WTC11 (cell line): ENCODE data around the gene PIK3CG. TPM values are rescaled to one million over a fixed set of nuclear protein-coding genes. Genes with fewer than 3 reads are reported as not detected.

Experiments used
- ATAC-seq: fragments of 200-7000 bp; cut with Tn5 transposase; 2 replicates; pipeline ENCODE4 v1.10.0; 2021; ENCODE audit warnings: mild to moderate bottlenecking, moderate library complexity
- CTCF ChIA-PET: fragments of 300-600 bp; sonication (Branson Sonifier 250); formaldehyde crosslinking; loops from one replicate; lab custom pipeline; 2021; ENCODE audit warnings: antibody characterized with exemption; lab: Charles Lee
- POLR2A ChIA-PET: fragments of 350-600 bp; sonication (Branson Sonifier 250); formaldehyde crosslinking; loops from one replicate; lab custom pipeline; 2021; ENCODE audit warnings: antibody characterized with exemption; lab: Charles Lee
- DNase-seq: peaks from one replicate; pipeline ENCODE4 v3.0.0; 2021; ENCODE audit warnings: low spot score
- H3K27ac Mint-ChIP-seq: 2 replicates; pipeline ENCODE4 v1.8.0; 2021; ENCODE audit warnings: mixed read lengths
- H3K27me3 Mint-ChIP-seq: 2 replicates; pipeline ENCODE4 v1.8.0; 2021; ENCODE audit warnings: low read depth, mild to moderate bottlenecking, moderate library complexity, mixed read lengths
- H3K36me3 Mint-ChIP-seq: 2 replicates; pipeline ENCODE4 v1.8.0; 2021; ENCODE audit warnings: mixed read lengths
- H3K4me1 Mint-ChIP-seq: 2 replicates; pipeline ENCODE4 v1.8.0; 2022; ENCODE audit warnings: mixed read lengths
- H3K4me3 Mint-ChIP-seq: 2 replicates; pipeline ENCODE4 v1.8.0; 2021; ENCODE audit warnings: mild to moderate bottlenecking, moderate library complexity, mixed read lengths
- H3K9me3 Mint-ChIP-seq: 2 replicates; pipeline ENCODE4 v1.8.0; 2021; ENCODE audit warnings: mixed read lengths
- CBFB ChIP-seq: sonication (generic); formaldehyde crosslinking; IDR thresholded peaks from 2 replicates; pipeline ENCODE4 v1.8.1; 2022; ENCODE audit warnings: mild to moderate bottlenecking, low read depth, missing genetic modification reagents
- CREB1 ChIP-seq: sonication (generic); formaldehyde crosslinking; IDR thresholded peaks from 2 replicates; pipeline ENCODE4 v1.8.0; 2023; ENCODE audit warnings: mild to moderate bottlenecking, missing genetic modification reagents
- CTCF ChIP-seq: fragments of 200-600 bp; IDR thresholded peaks from 2 replicates; pipeline ENCODE4 v1.8.0; 2022; ENCODE audit warnings: antibody characterized with exemption
- ESRRA ChIP-seq: sonication (generic); formaldehyde crosslinking; IDR thresholded peaks from 2 replicates; pipeline ENCODE4 v1.8.1; 2022; ENCODE audit warnings: mild to moderate bottlenecking, missing genetic modification reagents, borderline replicate concordance
- FOXP1 ChIP-seq: sonication (generic); formaldehyde crosslinking; IDR thresholded peaks from 2 replicates; pipeline ENCODE4 v1.8.0; 2022; ENCODE audit warnings: missing genetic modification reagents, mild to moderate bottlenecking, moderate library complexity, borderline replicate concordance
- GABPB1 ChIP-seq: sonication (generic); formaldehyde crosslinking; IDR thresholded peaks from 2 replicates; pipeline ENCODE4 v1.8.1; 2023; ENCODE audit warnings: mild to moderate bottlenecking, missing genetic modification reagents
- GTF2I ChIP-seq: fragments of 250-450 bp; sonication (Bioruptor Pico); conservative IDR thresholded peaks from 2 replicates; pipeline ENCODE4 v1.4.0; 2021; ENCODE audit warnings: mild to moderate bottlenecking
- HMGA2 ChIP-seq: fragments of 250-450 bp; sonication (Bioruptor Pico); IDR thresholded peaks from 2 replicates; pipeline ENCODE4 v1.4.0; 2021; ENCODE audit warnings: mild to moderate bottlenecking, moderate library complexity
- JAZF1 ChIP-seq: fragments of 250-450 bp; sonication (Bioruptor Pico); IDR thresholded peaks from 2 replicates; pipeline ENCODE4 v1.9.0; 2021; ENCODE audit warnings: moderate library complexity, mild to moderate bottlenecking, inconsistent platforms
- MXD4 ChIP-seq: fragments of 250-450 bp; sonication (Bioruptor Pico); IDR thresholded peaks from 2 replicates; pipeline ENCODE4 v1.8.0; 2021; ENCODE audit warnings: mild to moderate bottlenecking, moderate library complexity, borderline replicate concordance
- NFATC4 ChIP-seq: fragments of 250-450 bp; sonication (Bioruptor Pico); IDR thresholded peaks from 2 replicates; pipeline ENCODE4 v1.9.0; 2021; ENCODE audit warnings: mild to moderate bottlenecking
- NR3C1 ChIP-seq: sonication (generic); formaldehyde crosslinking; conservative IDR thresholded peaks from 2 replicates; pipeline ENCODE4 v1.8.1; 2023; ENCODE audit warnings: low read depth, mild to moderate bottlenecking, missing genetic modification reagents
- SMAD3 ChIP-seq: sonication (generic); formaldehyde crosslinking; IDR thresholded peaks from 2 replicates; pipeline ENCODE4 v1.8.0; 2022; ENCODE audit warnings: missing genetic modification reagents, mild to moderate bottlenecking, borderline replicate concordance
- SP1 ChIP-seq: sonication (generic); formaldehyde crosslinking; conservative IDR thresholded peaks from 2 replicates; pipeline ENCODE4 v1.8.1; 2022; ENCODE audit warnings: missing genetic modification reagents
- TEAD1 ChIP-seq: sonication (generic); formaldehyde crosslinking; IDR thresholded peaks from 2 replicates; pipeline ENCODE4 v1.8.0; 2022; ENCODE audit warnings: mild to moderate bottlenecking, missing genetic modification reagents
- TP53 ChIP-seq: sonication (generic); formaldehyde crosslinking; IDR thresholded peaks from 2 replicates; pipeline ENCODE4 v1.8.1; 2023; ENCODE audit warnings: mild to moderate bottlenecking, missing genetic modification reagents
- ZNF219 ChIP-seq: sonication (generic); formaldehyde crosslinking; IDR thresholded peaks from 2 replicates; pipeline ENCODE4 v1.8.0; 2023; ENCODE audit warnings: missing genetic modification reagents, mild to moderate bottlenecking, borderline replicate concordance
- ZNF317 ChIP-seq: sonication (generic); formaldehyde crosslinking; IDR thresholded peaks from 2 replicates; pipeline ENCODE4 v1.8.1; 2023; ENCODE audit warnings: low read depth, mild to moderate bottlenecking, moderate library complexity, missing genetic modification reagents, borderline replicate concordance
- ZNF396 ChIP-seq: fragments of 250-450 bp; sonication (Bioruptor Pico); IDR thresholded peaks from 2 replicates; pipeline ENCODE4 v1.8.0; 2021; ENCODE audit warnings: mild to moderate bottlenecking, moderate library complexity, borderline replicate concordance
- ZNF423 ChIP-seq: fragments of 250-450 bp; sonication (Bioruptor Pico); IDR thresholded peaks from 2 replicates; pipeline ENCODE4 v2.1.2; 2022; ENCODE audit warnings: mild to moderate bottlenecking, moderate library complexity
- total RNA-seq: library from RNA; stranded (reverse); gene quantifications from 3 replicates; pipeline ENCODE4 v1.2.3, GENCODE V29; 2021
- TF ChIP-seq, protein P1 (sequence below): sonication (generic); formaldehyde crosslinking; IDR thresholded peaks from 2 replicates; pipeline ENCODE4 v1.8.0; 2022; ENCODE audit warnings: missing genetic modification reagents
- TF ChIP-seq, protein P2 (sequence below): sonication (generic); formaldehyde crosslinking; IDR thresholded peaks from 2 replicates; pipeline ENCODE4 v1.8.1; 2022; ENCODE audit warnings: mild to moderate bottlenecking, moderate library complexity, missing genetic modification reagents
- TF ChIP-seq, protein P3 (sequence below): sonication (generic); formaldehyde crosslinking; IDR thresholded peaks from 2 replicates; pipeline ENCODE4 v1.8.1; 2022; ENCODE audit warnings: low read depth, missing genetic modification reagents, borderline replicate concordance
- TF ChIP-seq, protein P4 (sequence below): sonication (generic); formaldehyde crosslinking; IDR thresholded peaks from 2 replicates; pipeline ENCODE4 v1.8.0; 2022; ENCODE audit warnings: mild to moderate bottlenecking, missing genetic modification reagents
- TF ChIP-seq, protein P5 (sequence below): sonication (generic); formaldehyde crosslinking; IDR thresholded peaks from 2 replicates; pipeline ENCODE4 v1.8.1; 2023; ENCODE audit warnings: mild to moderate bottlenecking, moderate library complexity, missing genetic modification reagents

Gene PIK3CG
- total RNA-seq, 1 experiment from 2014 or later = 0.07 TPM

- no peak overlapping the region for H3K27ac Mint-ChIP-seq
- TF ChIP-seq, protein P1, sequence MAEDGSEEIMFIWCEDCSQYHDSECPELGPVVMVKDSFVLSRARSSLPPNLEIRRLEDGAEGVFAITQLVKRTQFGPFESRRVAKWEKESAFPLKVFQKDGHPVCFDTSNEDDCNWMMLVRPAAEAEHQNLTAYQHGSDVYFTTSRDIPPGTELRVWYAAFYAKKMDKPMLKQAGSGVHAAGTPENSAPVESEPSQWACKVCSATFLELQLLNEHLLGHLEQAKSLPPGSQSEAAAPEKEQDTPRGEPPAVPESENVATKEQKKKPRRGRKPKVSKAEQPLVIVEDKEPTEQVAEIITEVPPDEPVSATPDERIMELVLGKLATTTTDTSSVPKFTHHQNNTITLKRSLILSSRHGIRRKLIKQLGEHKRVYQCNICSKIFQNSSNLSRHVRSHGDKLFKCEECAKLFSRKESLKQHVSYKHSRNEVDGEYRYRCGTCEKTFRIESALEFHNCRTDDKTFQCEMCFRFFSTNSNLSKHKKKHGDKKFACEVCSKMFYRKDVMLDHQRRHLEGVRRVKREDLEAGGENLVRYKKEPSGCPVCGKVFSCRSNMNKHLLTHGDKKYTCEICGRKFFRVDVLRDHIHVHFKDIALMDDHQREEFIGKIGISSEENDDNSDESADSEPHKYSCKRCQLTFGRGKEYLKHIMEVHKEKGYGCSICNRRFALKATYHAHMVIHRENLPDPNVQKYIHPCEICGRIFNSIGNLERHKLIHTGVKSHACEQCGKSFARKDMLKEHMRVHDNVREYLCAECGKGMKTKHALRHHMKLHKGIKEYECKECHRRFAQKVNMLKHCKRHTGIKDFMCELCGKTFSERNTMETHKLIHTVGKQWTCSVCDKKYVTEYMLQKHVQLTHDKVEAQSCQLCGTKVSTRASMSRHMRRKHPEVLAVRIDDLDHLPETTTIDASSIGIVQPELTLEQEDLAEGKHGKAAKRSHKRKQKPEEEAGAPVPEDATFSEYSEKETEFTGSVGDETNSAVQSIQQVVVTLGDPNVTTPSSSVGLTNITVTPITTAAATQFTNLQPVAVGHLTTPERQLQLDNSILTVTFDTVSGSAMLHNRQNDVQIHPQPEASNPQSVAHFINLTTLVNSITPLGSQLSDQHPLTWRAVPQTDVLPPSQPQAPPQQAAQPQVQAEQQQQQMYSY (CRISPR knock-in tag) = no peak
- peak; percentile 29; the same call in 1 of the 2 replicates for TF ChIP-seq ZNF423 (CRISPR knock-in tag)
- no peak for TF ChIP-seq CTCF
- no peak for TF ChIP-seq TP53 (CRISPR knock-in tag)
- TF ChIP-seq ESRRA = no peak
- TF ChIP-seq SP1 = no peak
- no peak for TF ChIP-seq FOXP1
- TF ChIP-seq TEAD1 = peak; percentile 55; the same call in 1 of the 2 replicates
- no peak for TF ChIP-seq CBFB
- TF ChIP-seq MXD4 (CRISPR knock-in tag) = no peak
- no peak for TF ChIP-seq HMGA2 (CRISPR knock-in tag)
- no peak for TF ChIP-seq NR3C1
- TF ChIP-seq, protein P2, sequence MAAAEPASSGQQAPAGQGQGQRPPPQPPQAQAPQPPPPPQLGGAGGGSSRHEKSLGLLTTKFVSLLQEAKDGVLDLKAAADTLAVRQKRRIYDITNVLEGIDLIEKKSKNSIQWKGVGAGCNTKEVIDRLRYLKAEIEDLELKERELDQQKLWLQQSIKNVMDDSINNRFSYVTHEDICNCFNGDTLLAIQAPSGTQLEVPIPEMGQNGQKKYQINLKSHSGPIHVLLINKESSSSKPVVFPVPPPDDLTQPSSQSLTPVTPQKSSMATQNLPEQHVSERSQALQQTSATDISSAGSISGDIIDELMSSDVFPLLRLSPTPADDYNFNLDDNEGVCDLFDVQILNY (CRISPR knock-in tag) = no peak
- no peak for TF ChIP-seq ZNF317 (CRISPR knock-in tag)
- TF ChIP-seq NFATC4 (CRISPR knock-in tag) = no peak
- TF ChIP-seq, protein P3, sequence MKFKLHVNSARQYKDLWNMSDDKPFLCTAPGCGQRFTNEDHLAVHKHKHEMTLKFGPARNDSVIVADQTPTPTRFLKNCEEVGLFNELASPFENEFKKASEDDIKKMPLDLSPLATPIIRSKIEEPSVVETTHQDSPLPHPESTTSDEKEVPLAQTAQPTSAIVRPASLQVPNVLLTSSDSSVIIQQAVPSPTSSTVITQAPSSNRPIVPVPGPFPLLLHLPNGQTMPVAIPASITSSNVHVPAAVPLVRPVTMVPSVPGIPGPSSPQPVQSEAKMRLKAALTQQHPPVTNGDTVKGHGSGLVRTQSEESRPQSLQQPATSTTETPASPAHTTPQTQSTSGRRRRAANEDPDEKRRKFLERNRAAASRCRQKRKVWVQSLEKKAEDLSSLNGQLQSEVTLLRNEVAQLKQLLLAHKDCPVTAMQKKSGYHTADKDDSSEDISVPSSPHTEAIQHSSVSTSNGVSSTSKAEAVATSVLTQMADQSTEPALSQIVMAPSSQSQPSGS (CRISPR knock-in tag) = no peak
- TF ChIP-seq ZNF219 = no peak
- TF ChIP-seq JAZF1 (CRISPR knock-in tag) = peak; percentile 80; the same call in 1 of the 2 replicates
- H3K9me3 Mint-ChIP-seq = no peaks in the 10 kb centered on the region
- DNase-seq = no peak
- no peak overlapping the region for H3K4me3 Mint-ChIP-seq
- H3K36me3 Mint-ChIP-seq = no peaks in the 10 kb centered on the region
- CTCF ChIA-PET = no interaction called here
- POLR2A ChIA-PET = no interaction called here
- H3K4me1 Mint-ChIP-seq = peaks cover 48% of the 10 kb centered on the region
- H3K27me3 Mint-ChIP-seq = no peaks in the 10 kb centered on the region; the same call in none of the 2 replicates
- ATAC-seq = peak; percentile 81
Observed at GRCh38 chr7:106841896-106842390, 23.1 kb upstream of the PIK3CG start.

GRCh38 chr7:106844279-106844997 lies 20.6 kb upstream of the PIK3CG start:
- Mint-ChIP-seq H3K27ac (no peak overlapping the region), H3K27me3 (no peaks in the 10 kb centered on the region; the same call in none of the 2 replicates), H3K36me3 (no peaks in the 10 kb centered on the region), H3K4me1 (peaks cover 46% of the 10 kb centered on the region), H3K9me3 (peaks cover 4% of the 10 kb centered on the region), H3K4me3 (no peak overlapping the region)
- ATAC-seq (no peak), DNase-seq (no peak)
- CTCF ChIA-PET = interaction anchor here (0.6 kb wide), 1 partner anchor 732 kb away, joined by 3 read pairs; the partner anchor contains the start of gene SYPL1
- POLR2A ChIA-PET = no interaction called here
- no peak for TF ChIP-seq GTF2I
- no peak for TF ChIP-seq SMAD3 (CRISPR knock-in tag)
- TF ChIP-seq GABPB1 (CRISPR knock-in tag) = no peak
- no peak for TF ChIP-seq ZNF396 (CRISPR knock-in tag)
- no peak for TF ChIP-seq CREB1 (CRISPR knock-in tag)
- TF ChIP-seq, protein P4, sequence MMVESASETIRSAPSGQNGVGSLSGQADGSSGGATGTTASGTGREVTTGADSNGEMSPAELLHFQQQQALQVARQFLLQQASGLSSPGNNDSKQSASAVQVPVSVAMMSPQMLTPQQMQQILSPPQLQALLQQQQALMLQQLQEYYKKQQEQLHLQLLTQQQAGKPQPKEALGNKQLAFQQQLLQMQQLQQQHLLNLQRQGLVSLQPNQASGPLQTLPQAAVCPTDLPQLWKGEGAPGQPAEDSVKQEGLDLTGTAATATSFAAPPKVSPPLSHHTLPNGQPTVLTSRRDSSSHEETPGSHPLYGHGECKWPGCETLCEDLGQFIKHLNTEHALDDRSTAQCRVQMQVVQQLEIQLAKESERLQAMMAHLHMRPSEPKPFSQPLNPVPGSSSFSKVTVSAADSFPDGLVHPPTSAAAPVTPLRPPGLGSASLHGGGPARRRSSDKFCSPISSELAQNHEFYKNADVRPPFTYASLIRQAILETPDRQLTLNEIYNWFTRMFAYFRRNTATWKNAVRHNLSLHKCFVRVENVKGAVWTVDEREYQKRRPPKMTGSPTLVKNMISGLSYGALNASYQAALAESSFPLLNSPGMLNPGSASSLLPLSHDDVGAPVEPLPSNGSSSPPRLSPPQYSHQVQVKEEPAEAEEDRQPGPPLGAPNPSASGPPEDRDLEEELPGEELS = no peak
- TF ChIP-seq, protein P5, sequence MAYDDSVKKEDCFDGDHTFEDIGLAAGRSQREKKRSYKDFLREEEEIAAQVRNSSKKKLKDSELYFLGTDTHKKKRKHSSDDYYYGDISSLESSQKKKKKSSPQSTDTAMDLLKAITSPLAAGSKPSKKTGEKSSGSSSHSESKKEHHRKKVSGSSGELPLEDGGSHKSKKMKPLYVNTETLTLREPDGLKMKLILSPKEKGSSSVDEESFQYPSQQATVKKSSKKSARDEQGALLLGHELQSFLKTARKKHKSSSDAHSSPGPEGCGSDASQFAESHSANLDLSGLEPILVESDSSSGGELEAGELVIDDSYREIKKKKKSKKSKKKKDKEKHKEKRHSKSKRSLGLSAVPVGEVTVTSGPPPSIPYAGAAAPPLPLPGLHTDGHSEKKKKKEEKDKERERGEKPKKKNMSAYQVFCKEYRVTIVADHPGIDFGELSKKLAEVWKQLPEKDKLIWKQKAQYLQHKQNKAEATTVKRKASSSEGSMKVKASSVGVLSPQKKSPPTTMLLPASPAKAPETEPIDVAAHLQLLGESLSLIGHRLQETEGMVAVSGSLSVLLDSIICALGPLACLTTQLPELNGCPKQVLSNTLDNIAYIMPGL (CRISPR knock-in tag) = no peak
